Measurements from ENCODE around the gene RPEL1.
"Not testable (repeated sequence)": the region's sequence is repeated elsewhere in the genome, so short reads cannot be mapped to it uniquely, and the experiment has no call there.

RPEL1 gene

GRCh38 chr10:103245587-103245986 is at the start of gene RPEL1:
Gene RPEL1 (plus strand): TSS chr10:103245887. CDS start chr10:103245997, 110 bp downstream.
- not testable (repeated sequence) for DNase-seq

DNA sequence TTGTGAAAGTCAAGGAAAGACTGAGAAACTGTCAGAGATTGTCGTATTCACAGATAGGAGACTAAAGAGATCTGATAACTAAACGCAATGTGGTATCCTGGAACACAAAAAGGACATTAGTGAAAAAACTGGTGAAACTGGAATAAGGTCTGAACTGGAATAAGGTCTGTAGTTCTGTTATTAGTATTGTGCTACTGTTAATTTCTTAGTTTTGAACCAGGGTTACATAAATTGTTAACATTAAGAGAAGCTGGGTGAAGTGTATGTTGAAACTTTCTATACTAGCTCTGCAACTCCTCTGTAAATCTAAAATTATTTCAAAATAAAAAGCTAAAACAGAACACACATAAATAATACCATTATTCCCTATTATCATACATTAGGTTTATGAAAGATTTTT is 49.2 kb upstream of the RPEL1 start:
- DNase-seq = no peak

DNA sequence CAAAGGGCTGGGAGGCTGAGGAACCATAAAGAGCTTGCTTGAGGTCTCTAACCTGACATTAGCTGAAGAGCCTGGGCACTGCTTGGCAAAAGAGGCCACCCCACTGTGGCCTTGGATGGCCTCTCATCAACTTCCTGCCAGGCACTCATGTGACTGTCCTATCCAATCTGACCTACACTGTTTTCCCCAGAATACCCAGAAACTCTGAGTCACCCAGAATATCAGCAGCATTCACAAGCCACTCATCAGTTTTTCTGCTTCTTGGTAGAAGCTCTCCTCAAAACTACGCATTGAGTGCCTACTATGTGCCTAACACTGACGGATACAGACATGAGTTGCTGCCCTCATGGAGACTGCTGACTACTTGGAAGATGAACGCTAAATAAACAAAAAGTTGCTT is 48.5 kb upstream of the RPEL1 start:
- no peak for DNase-seq

DNA sequence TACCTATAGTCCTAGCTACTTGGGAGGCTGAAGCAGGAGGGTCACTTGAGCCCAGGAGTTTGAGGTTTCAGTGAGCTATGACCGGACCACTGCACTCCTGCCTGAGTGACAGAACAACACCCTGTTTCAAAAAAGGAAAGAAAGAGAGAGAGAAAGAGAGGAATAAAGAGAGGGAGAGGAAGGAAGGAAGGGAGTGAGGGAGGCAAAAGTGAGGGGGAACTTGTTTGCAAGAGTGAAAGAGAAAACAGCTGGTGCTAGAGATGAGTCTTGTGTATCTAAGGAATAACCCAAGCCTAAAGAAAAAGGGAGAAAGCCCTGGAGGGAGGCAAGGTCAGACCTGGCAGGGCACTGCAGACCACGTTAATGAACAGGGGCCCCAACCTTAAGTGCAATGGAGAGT is 47.8 kb upstream of the RPEL1 start:
- no peak for DNase-seq

- DNase-seq = no peak
Observed at GRCh38 chr10:103198648-103199047, 47.0 kb upstream of the RPEL1 start.

DNA sequence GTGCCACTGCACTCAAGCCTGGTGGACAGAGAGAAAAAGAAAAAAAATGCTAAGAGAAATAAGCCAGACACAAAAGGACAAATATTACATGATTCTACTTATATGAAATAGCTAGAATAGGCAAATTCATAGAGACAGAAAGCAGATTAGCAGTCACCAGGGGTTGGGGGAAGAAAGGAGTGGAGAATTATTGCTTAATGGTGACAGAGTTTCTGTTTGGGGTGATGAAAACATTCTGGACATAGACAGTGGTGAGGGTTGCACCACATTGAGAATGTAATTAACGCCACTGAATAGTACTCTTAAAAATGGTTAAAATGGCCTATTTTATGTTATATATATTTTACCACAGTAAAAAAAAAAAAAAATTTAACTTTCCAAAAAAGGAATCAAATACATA is 46.2 kb upstream of the RPEL1 start:
- DNase-seq = no peak

DNA sequence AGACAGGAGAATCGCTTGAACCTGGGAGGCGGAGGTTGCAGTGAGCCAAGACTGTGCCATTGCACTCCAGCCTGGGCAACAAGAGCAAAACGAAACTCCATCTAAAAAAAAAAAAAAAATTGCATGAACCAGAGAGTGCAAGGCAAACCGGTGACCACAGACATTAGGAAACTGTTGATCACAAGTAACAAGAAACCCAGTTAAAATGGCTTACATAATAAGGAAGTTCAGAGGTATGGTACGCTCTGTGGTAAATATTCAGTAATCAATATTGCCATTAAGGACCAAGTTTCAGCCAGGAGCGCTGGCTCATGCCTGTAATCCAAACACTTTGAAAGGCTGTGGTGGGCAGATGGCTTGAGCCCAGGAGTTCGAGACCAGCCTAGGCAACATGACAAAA is 43.4 kb upstream of the RPEL1 start:
- no peak for DNase-seq

DNA sequence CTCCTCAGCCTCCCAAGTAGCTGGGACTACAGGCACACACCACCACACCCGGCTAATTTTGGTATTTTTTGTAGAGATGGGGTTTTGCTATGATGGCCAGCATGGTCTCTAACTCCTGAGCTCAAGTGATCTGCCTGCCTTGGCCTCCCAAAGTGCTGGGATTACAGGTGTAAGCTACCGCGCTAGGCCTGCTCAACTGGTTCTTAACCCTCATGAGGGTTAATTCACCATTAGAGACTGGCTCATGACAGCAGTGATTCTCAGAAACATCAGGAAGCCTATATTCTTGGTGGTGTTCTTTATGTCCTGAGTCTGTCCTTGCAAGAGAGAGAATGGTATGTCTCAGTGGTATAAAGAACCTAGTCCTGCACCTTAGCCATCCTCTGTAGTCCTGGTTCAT is 42.2 kb upstream of the RPEL1 start:
- DNase-seq = no peak

DNA sequence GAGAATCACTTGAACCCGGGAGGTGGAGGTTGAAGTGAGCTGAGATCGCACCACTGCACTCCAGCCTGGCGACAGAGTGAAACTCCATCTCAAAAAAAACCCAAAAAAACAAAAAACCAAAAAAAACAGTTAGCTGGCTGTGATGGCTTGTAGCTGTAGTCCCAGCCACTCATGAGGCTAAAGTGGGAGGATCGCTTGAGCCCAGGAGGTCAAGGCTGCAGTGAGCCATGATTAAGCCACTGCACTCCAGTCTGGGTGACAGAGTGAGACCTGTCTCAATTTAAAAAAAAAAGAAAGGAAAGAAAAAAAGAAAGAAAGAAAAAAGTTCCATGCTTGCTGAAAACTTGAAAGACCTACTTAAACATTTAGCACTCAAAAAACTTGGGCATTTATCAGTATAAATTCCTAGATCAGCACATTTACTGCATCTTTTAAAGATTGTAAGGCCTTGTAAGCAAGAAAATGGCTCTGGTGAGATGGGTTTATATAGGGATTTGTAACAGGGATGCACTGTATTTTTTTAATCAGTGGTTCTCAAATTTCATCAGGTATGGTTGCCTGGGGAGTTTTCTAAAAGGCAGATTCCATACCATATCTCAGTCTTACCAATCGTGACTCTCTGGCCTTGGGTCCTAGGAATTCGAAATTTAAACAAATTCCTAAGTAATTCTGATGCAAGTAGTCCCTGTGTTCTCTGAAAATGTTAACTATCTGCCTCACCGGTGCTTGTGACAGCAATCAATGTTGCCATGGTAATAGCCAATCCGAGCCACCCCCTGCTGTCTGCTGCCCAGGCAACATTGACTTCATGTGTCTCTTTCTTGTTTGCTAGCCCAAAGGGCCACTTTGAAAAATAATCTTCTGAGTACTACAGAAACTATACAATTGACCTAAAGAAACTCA is 41.1 kb upstream of the RPEL1 start:
- no peak for DNase-seq

- DNase-seq = not testable (repeated sequence)
Observed at GRCh38 chr10:103205401-103205800, 40.3 kb upstream of the RPEL1 start.

DNA sequence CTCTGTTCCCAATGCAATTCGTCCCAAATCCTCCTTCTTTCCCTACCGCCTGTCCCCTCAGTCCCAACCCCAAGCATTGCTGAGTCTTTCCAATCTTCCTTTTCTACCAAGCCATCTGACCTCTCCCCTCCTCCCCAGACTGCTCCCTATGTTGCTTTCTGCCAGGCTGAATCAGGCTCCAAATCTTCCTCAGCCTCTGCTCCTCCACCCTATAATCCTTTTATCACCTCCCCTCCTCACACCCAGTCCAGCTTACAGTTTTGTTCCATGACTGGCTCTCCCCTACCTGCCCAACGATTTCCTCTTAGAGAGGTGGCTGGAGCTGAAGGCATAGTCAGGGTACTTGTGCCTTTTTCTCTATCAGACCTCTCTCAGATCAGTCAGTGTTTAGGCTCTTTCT is 39.0 kb upstream of the RPEL1 start:
- not testable (repeated sequence) for DNase-seq

GRCh38 chr10:103207141-103207540 is 38.5 kb upstream of the RPEL1 start:
- no peak for DNase-seq

DNA sequence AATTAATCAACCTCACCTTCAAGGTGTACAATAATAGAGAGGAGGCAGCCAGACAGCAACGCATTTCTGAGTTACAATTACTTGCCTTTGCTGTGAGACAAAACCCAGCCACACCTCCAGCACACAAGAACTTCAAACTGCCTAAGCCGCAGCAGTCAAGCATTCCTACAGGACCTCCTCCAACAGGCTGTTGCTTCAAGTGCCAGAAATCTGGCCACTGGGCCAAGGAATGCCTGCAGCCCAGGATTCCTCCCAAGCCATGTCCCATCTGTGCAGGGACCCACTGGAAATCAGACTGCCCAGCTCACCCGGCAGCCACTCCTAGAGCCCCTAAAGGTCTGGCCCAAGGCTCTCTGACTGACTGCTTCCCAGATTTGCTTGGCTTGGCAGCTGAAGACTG is 38.0 kb upstream of the RPEL1 start:
- DNase-seq = not testable (repeated sequence)

DNA sequence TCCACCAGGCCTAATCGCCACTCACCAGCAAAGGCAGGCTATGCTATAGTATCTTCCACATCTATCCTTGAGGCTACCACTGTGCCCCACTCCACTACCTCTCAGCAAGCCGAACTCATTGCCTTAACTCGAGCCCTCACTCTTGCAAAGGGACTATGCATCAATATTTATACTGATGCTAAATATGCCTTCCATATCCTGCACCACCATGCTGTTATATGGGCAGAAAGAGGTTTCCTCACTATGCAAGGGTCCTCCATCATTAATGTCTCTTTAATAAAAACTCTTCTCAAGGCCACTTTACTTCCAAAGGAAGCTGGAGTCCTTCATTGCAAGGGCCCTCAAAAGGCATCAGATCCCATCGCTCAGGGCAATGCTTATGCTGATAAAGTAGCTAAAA is 35.4 kb upstream of the RPEL1 start:
- not testable (repeated sequence) for DNase-seq

GRCh38 chr10:103215601-103216000 is 30.1 kb upstream of the RPEL1 start:
- no peak for DNase-seq

DNA sequence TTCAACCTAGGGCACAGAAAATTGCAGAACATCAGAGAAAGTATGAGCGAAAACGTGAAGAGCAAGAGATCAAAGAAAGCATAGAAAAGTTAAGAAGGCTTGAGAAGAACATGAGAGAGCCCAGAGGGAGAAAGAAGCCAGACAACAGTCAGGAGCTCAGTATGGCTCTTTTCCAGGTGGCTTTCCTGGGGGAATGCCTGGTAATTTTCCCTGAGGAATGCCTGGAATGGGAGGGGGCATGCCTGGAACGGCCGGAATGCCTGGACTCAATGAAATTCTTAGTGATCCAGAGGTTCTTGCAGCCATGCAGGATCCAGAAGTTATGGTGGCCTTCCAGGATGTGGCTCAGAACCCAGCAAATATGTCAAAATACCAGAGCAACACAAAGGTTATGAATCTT is 29.3 kb upstream of the RPEL1 start:
- DNase-seq = not testable (repeated sequence)

GRCh38 chr10:103224133-103224532 is 21.6 kb upstream of the RPEL1 start:
- no peak for DNase-seq

DNA sequence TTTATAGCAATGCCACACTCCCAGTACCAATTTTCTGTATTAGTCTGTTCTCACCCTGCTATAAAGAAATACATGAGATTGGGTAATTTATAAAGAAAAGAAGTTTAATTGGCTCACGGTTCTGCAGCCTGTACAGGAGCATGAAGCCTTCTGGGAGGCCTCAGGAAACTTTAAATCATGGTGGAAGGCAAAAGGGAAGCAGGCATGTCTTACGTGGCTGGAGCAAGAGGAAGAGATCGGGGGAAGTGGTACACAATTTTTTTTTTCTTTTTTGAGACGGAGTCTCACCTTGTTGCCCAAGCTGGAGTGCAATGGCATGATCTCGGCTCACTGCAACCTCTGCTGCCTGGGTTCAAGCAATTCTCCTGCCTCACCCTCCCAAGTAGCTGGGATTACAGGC is 21.0 kb upstream of the RPEL1 start:
- DNase-seq = not testable (repeated sequence)

DNA sequence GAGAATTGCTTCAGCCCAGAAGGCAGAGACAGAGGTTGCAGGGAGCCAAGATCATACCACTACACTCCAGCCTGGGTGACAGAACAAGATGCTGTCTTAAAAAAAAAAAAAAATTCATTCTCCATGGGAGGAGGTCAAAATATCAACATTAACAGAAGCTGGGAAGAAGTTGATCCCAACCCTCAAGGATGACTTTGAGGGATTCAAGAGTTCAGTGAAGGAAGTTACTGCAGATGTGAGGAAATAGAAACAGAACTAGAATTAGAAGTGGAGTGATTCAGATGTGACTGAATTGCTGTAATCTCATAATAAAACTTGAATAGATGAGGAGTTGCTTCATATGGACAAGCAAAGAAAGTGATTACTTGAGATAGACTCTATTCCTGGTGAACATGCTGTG is 19.7 kb upstream of the RPEL1 start:
- no peak for DNase-seq

- DNase-seq = no peak
Observed at GRCh38 chr10:103227416-103227815, 18.3 kb upstream of the RPEL1 start.

GRCh38 chr10:103231047-103231551 is 14.6 kb upstream of the RPEL1 start:
- no peak for DNase-seq

- DNase-seq = no peak
Observed at GRCh38 chr10:103232131-103232673, 13.5 kb upstream of the RPEL1 start.

- no peak for DNase-seq
Observed at GRCh38 chr10:103232772-103233488, 12.8 kb upstream of the RPEL1 start.

DNA sequence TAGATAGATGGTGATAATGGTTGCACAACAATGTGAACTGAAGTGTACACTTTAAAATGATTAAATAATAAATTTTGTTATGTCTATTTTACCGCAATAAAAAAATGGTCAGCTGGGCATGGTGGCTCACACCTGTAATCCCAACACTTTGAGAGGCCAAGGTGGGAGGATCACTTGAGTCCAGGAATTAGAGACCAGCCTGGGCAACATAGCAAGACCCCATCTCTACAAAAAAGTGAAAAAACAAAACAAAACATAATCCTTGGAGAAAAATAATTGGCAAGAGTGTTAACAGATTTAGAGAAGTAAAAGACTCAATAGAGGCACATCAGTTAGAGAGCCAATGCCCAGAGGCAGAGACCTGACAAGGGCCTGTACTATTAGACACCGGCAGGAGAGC is 9.9 kb upstream of the RPEL1 start:
- no peak for DNase-seq

Data from activated CD4-positive, CD25-positive, alpha-beta regulatory T cell treated with anti-CD3 and anti-CD28 coated beads, Interleukin-2, amount 50 U/mL, for 72 hours (primary cell).